Ureter (tissue), 1 donor: Measurements from ENCODE around the gene H2BK1. TPM values are rescaled to one million over a fixed set of nuclear protein-coding genes. Genes with fewer than 3 reads are reported as not detected.
A peak's percentile ranks its signal among the peaks of the same experiment; 100 is the strongest.

ENCODE experiments used
- DNase-seq: peaks from one replicate; pipeline ENCODE4 v3.0.0-alpha.2; 2020; ENCODE audit warnings: low spot score
- total RNA-seq: library from RNA; stranded (reverse); gene quantifications from one replicate; pipeline ENCODE4 v1.2.4, GENCODE V29; 2023
- donor health status: DM: yes; HTN: yes; CAD: no.

H2BK1 gene
- total RNA-seq, 1 donor from 2014 or later: not detected

GRCh38 chr7:151179287-151179860 lies 30.9 kb downstream of the H2BK1 start:
- DNase-seq: no peak

- DNase-seq: no peak
Measured at GRCh38 chr7:151178831-151179230, 31.5 kb downstream of the H2BK1 start.

GRCh38 chr7:151178236-151178635 lies 32.1 kb downstream of the H2BK1 start:
- DNase-seq: no peak

GRCh38 chr7:151177310-151177709 lies 33.0 kb downstream of the H2BK1 start:
- DNase-seq: no peak

GRCh38 chr7:151176401-151176800 lies 33.9 kb downstream of the H2BK1 start:
- DNase-seq: no peak

- no peak for DNase-seq
Measured at GRCh38 chr7:151175793-151176311, 34.4 kb downstream of the H2BK1 start.

- no peak for DNase-seq
Measured at GRCh38 chr7:151175047-151175792, 35.1 kb downstream of the H2BK1 start.

GRCh38 chr7:151174246-151175046 lies 35.8 kb downstream of the H2BK1 start:
- no peak for DNase-seq

GRCh38 chr7:151173386-151174245 lies 36.7 kb downstream of the H2BK1 start:
- DNase-seq: no peak

GRCh38 chr7:151172273-151173141 lies 37.8 kb downstream of the H2BK1 start:
- DNase-seq: peak; percentile 76

- no peak for DNase-seq
Measured at GRCh38 chr7:151168787-151169162, 41.5 kb downstream of the H2BK1 start.

GRCh38 chr7:151168003-151168786 lies 42.1 kb downstream of the H2BK1 start:
- no peak for DNase-seq

- no peak for DNase-seq
Measured at GRCh38 chr7:151167197-151167961, 42.9 kb downstream of the H2BK1 start, which contains the start of gene GBX1. Gene GBX1 (minus strand): TSS chr7:151167694. CDS start chr7:151167548, 146 bp downstream.

GRCh38 chr7:151166629-151167196 lies 43.6 kb downstream of the H2BK1 start:
- no peak for DNase-seq

GRCh38 chr7:151161757-151162156 lies 48.5 kb downstream of the H2BK1 start:
- DNase-seq: no peak
